Measurements from ENCODE around the gene OR11H12.
"Not testable (repeated sequence)": the region's sequence is repeated elsewhere in the genome, so short reads cannot be mapped to it uniquely, and the experiment has no call there.

- not testable (repeated sequence) for TF ChIP-seq CTCF, POLR2A (IDR thresholded peaks at IDR 0.05)
These were observed 37.1 kb downstream of the OR11H12 start for GRCh38 chr14:18638032-18638431.
